IMR-90 (cell line): ENCODE results near the gene AUTS2. TPM values are rescaled to one million over a fixed set of nuclear protein-coding genes. Genes with fewer than 3 reads are reported as not detected.

ENCODE experiments used
- ATAC-seq: fragments of 200-7000 bp; cut with Tn5 transposase; 2 replicates; pipeline ENCODE4 v1.9.1; 2020; ENCODE audit warnings: low read depth, mild to moderate bottlenecking, moderate library complexity
- BruUV-seq: library from RNA; stranded (reverse); fragments of 400-500 nt; replicated peaks from 2 replicates; lab custom pipeline; 2021; lab: Mats Ljungman, UMichigan
- CTCF ChIA-PET: fragments of 300-600 bp; formaldehyde crosslinking; extraction: SDS; loops from one replicate; lab custom pipeline; 2021; ENCODE audit warnings: antibody characterized with exemption; lab: Yijun Ruan, JAX
- POLR2A ChIA-PET: fragments of 300-600 bp; sonication (Branson Sonifier 250); formaldehyde crosslinking; loops from one replicate; lab custom pipeline; 2022; ENCODE audit warnings: antibody characterized with exemption; ENCODE audit not compliant: unreplicated experiment; lab: Charles Lee
- DNase-seq: peaks from one replicate; pipeline ENCODE4 v3.0.0; 2013
- H2AFZ ChIP-seq: replicated peaks from 2 replicates; pipeline ENCODE3; 2013; ENCODE audit warnings: low read length, mild to moderate bottlenecking; ENCODE audit not compliant: poor library complexity
- H2AK5ac ChIP-seq: 2 replicates; pipeline ENCODE4 v1.6.1; 2013; ENCODE audit warnings: low read depth, low read length, inconsistent platforms
- H2AK9ac ChIP-seq: replicated peaks from 2 replicates; pipeline ENCODE3; 2013; ENCODE audit warnings: mild to moderate bottlenecking, low read depth, low read length, moderate library complexity; ENCODE audit not compliant: poor library complexity
- H2BK120ac ChIP-seq: 2 replicates; pipeline ENCODE4 v1.6.1; 2013; ENCODE audit warnings: low read depth, low read length, inconsistent platforms
- H2BK15ac ChIP-seq: 3 replicates; pipeline ENCODE4 v1.6.1; 2013; ENCODE audit warnings: low read depth, low read length, inconsistent platforms
- H2BK20ac ChIP-seq: 2 replicates; pipeline ENCODE4 v1.6.1; 2013; ENCODE audit warnings: low read depth, mild to moderate bottlenecking, inconsistent platforms, low read length, moderate library complexity
- H2BK5ac ChIP-seq: 2 replicates; pipeline ENCODE4 v1.6.1; 2013; ENCODE audit warnings: mild to moderate bottlenecking, low read depth, low read length, inconsistent platforms; ENCODE audit not compliant: poor library complexity, severe bottlenecking
- H3K14ac ChIP-seq: replicated peaks from 2 replicates; pipeline ENCODE4 v1.6.1; 2013; ENCODE audit warnings: low read depth, low read length, inconsistent platforms
- H3K18ac ChIP-seq: 2 replicates; pipeline ENCODE4 v1.6.1; 2013; ENCODE audit warnings: low read depth, low read length, control low read depth
- H3K23ac ChIP-seq: 2 replicates; pipeline ENCODE4 v1.6.1; 2013; ENCODE audit warnings: low read depth, low read length, inconsistent platforms
- H3K27ac ChIP-seq: 2 replicates; pipeline ENCODE4 v1.5.1; 2013; ENCODE audit warnings: mild to moderate bottlenecking, control low read depth, low read length; ENCODE audit not compliant: insufficient read depth
- H3K27me3 ChIP-seq: 2 replicates; pipeline ENCODE4 v1.6.1; 2013; ENCODE audit warnings: low read length; ENCODE audit not compliant: control insufficient read depth, insufficient read depth
- H3K36me3 ChIP-seq: 2 replicates; pipeline ENCODE4 v1.6.1; 2013; ENCODE audit warnings: low read length, mixed read lengths; ENCODE audit not compliant: control insufficient read depth, insufficient read depth
- H3K4ac ChIP-seq: 2 replicates; pipeline ENCODE4 v1.6.1; 2013; ENCODE audit warnings: low read depth, low read length, inconsistent platforms
- H3K4me1 ChIP-seq: 2 replicates; pipeline ENCODE4 v1.6.1; 2013; ENCODE audit warnings: low read length, mixed read lengths; ENCODE audit not compliant: control insufficient read depth, insufficient read depth
- H3K4me2 ChIP-seq: 2 replicates; pipeline ENCODE4 v1.6.1; 2013; ENCODE audit warnings: low read depth, mild to moderate bottlenecking, control low read depth, low read length, moderate library complexity
- H3K4me3 ChIP-seq: 2 replicates; pipeline ENCODE4 v1.5.1; 2013; ENCODE audit warnings: low read depth, mild to moderate bottlenecking, control low read depth, low read length, moderate library complexity; ENCODE audit not compliant: insufficient read depth
- H3K56ac ChIP-seq: 2 replicates; pipeline ENCODE4 v1.6.1; 2013; ENCODE audit warnings: low read length, inconsistent platforms; ENCODE audit not compliant: insufficient read depth; ENCODE audit errors: extremely low read depth
- H3K79me1 ChIP-seq, 2 experiments: 2 replicates each; pipeline ENCODE4 v1.6.1; 2013; ENCODE audit warnings: low read length in 2 of 2, inconsistent platforms in 1 of 2, low read depth in 1 of 2
- H3K9ac ChIP-seq: 2 replicates; pipeline ENCODE4 v1.6.1; 2013; ENCODE audit warnings: low read depth, low read length, control low read depth
- H3K9me1 ChIP-seq: 2 replicates; pipeline ENCODE4 v1.6.1; 2013; ENCODE audit warnings: low read length, inconsistent platforms; ENCODE audit not compliant: insufficient read depth
- H3K9me3 ChIP-seq: 2 replicates; pipeline ENCODE4 v1.6.1; 2013; ENCODE audit warnings: low read length; ENCODE audit not compliant: control insufficient read depth, insufficient read depth
- H4K20me1 ChIP-seq: 2 replicates; pipeline ENCODE4 v1.6.1; 2013; ENCODE audit warnings: low read length, inconsistent platforms; ENCODE audit not compliant: insufficient read depth
- H4K5ac ChIP-seq: 2 replicates; pipeline ENCODE4 v1.6.1; 2013; ENCODE audit warnings: mild to moderate bottlenecking, low read depth, low read length, control low read depth
- H4K8ac ChIP-seq, 2 experiments: 2 replicates each; pipeline ENCODE4 v1.6.1; 2013; ENCODE audit warnings: low read depth in 2 of 2, low read length in 2 of 2, control low read depth in 1 of 2, inconsistent platforms in 1 of 2
- H4K91ac ChIP-seq: 2 replicates; pipeline ENCODE4 v1.6.1; 2013; ENCODE audit warnings: low read depth, low read length, inconsistent platforms; ENCODE audit not compliant: insufficient read depth
- BHLHE40 ChIP-seq: fragments of 150-350 bp; IDR thresholded peaks from 2 replicates; pipeline ENCODE4 v1.6.1; 2016; ENCODE audit warnings: mild to moderate bottlenecking, low read depth, low read length
- CEBPB ChIP-seq: IDR thresholded peaks from 2 replicates; pipeline ENCODE4 v1.6.1; 2012; ENCODE audit warnings: low read depth, low read length, improper control_type of control experiment
- CHD1 ChIP-seq: IDR thresholded peaks from 2 replicates; pipeline ENCODE4 v1.6.1; 2012; ENCODE audit warnings: low read depth, low read length, improper control_type of control experiment
- FOS ChIP-seq: fragments of 150-350 bp; IDR thresholded peaks from 2 replicates; pipeline ENCODE4 v1.6.1; 2016; ENCODE audit warnings: low read depth, low read length
- MAZ ChIP-seq: IDR thresholded peaks from 2 replicates; pipeline ENCODE4 v1.6.1; 2012; ENCODE audit warnings: low read depth, mild to moderate bottlenecking, low read length, improper control_type of control experiment, moderate library complexity, borderline replicate concordance
- NFE2L2 ChIP-seq: fragments of 150-350 bp; IDR thresholded peaks from 2 replicates; pipeline ENCODE4 v1.6.1; 2016; ENCODE audit warnings: low read depth, mild to moderate bottlenecking, low read length
- POLR2A ChIP-seq: IDR thresholded peaks from 2 replicates; pipeline ENCODE4 v1.6.1; 2012; ENCODE audit warnings: mild to moderate bottlenecking, low read depth, low read length
- RCOR1 ChIP-seq: IDR thresholded peaks from 2 replicates; pipeline ENCODE4 v1.6.1; 2012; ENCODE audit warnings: mild to moderate bottlenecking, low read length, improper control_type of control experiment; ENCODE audit not compliant: insufficient replicate concordance
- RFX5 ChIP-seq: IDR thresholded peaks from 2 replicates; pipeline ENCODE4 v1.8.0; 2012; ENCODE audit warnings: low read depth, mild to moderate bottlenecking, low read length, moderate library complexity
- WGBS, 2 experiments: methylation state at CpG; one replicate each; pipeline versions ENCODE4 v1.1.5 to v1.1.7; 2013; ENCODE audit warnings: missing lambda C conversion rate in 2 of 2; ENCODE audit not compliant: insufficient read length in 1 of 2; ENCODE audit errors: extremely low coverage in 2 of 2; 5-methylcytosine and 5-hydroxymethylcytosine counted together
- dilution Hi-C: fragments of 300-500 bp; cut with HindIII; formaldehyde crosslinking; loops from one replicate; pipeline ENCODE4 v1.14.3; 2018; ENCODE audit warnings: low sequenced_read_pairs; ENCODE audit not compliant: unreplicated experiment
- in situ Hi-C: fragments of 300-500 bp; cut with MboI; formaldehyde crosslinking; loops from 3 replicates; pipeline ENCODE4 v1.14.3; 2019; ENCODE audit warnings: low sequenced_read_pairs, inconsistent platforms, mixed read lengths
- intact Hi-C: fragments of 100-400 bp; cut with micrococcal nuclease; formaldehyde crosslinking; loops from 2 replicates; pipeline ENCODE4 v1.10.0; 2022
- polyA plus RNA-seq, 3 experiments: library from polyadenylated mRNA; depleted of rRNA; stranded (reverse); fragments of >200 nt; gene quantifications; 2 replicates each; pipeline ENCODE4 v1.2.3, GENCODE V29; 2012; ENCODE audit warnings: low replicate concordance in 1 of 3
- total RNA-seq: library from RNA; depleted of rRNA; stranded (reverse); fragments of >200 nt; gene quantifications from 2 replicates; pipeline ENCODE4 v1.2.3, GENCODE V29; 2012

The AUTS2 gene
- total and polyA plus RNA-seq, 2 of the 4 experiments (the other 2 are of a cell fraction) = 0.90 to 3.0 TPM

- POLR2A ChIA-PET = no interaction called here
- DNase-seq (no peak), ATAC-seq (no peak)
- Histone ChIP-seq H4K8ac (no peak overlapping the region), H2BK20ac (no peak overlapping the region), H3K4me1 (no peaks in the 10 kb centered on the region), H3K36me3 (no peaks in the 10 kb centered on the region), H3K27me3 (no peaks in the 10 kb centered on the region), H3K4me2 (no peak overlapping the region), H2BK5ac (no peak overlapping the region), H3K14ac (no peak overlapping the region), H2AK9ac (no peak overlapping the region), H3K27ac (no peak overlapping the region), H3K56ac (no peak overlapping the region), H3K9me3 (no peaks in the 10 kb centered on the region), H2BK120ac (no peak overlapping the region), H3K18ac (no peak overlapping the region), H4K5ac (no peak overlapping the region), H2AFZ (no peak overlapping the region), H3K23ac (no peak overlapping the region), H3K4me3 (no peak overlapping the region), H4K20me1 (no peaks in the 10 kb centered on the region), H3K4ac (no peak overlapping the region), H2AK5ac (no peak overlapping the region), H4K91ac (no peak overlapping the region), H2BK15ac (no peak overlapping the region), H3K79me1 (no peaks in the 10 kb centered on the region), H3K9ac (no peak overlapping the region), H3K9me1 (no peaks in the 10 kb centered on the region)
- TF ChIP-seq BHLHE40 = no peak
- no peak for TF ChIP-seq POLR2A
- no peak for TF ChIP-seq CEBPB
- TF ChIP-seq RFX5 = no peak
- TF ChIP-seq FOS = no peak
- no peak for TF ChIP-seq CHD1
- no peak for TF ChIP-seq MAZ
- no peak for TF ChIP-seq RCOR1
- no peak for TF ChIP-seq NFE2L2
- in situ Hi-C loops (no loop called here), intact Hi-C loops (no loop called here), dilution Hi-C loops (no loop called here)
- WGBS, 2 experiments = no CpG with 5 or more reads among the region's 2 CpGs
- CTCF ChIA-PET = no interaction called here
- BruUV-seq = no TSS peak
Measured at GRCh38 chr7:69665369-69665768, 67.1 kb downstream of the AUTS2 start.
